Limb (tissue), 2 donors: Measurements from ENCODE around the gene SLC30A7.
A peak's percentile ranks its signal among the peaks of the same experiment; 100 is the strongest.

Experiments
- DNase-seq, 2 donors: peaks; one replicate each; pipeline ENCODE4 v3.0.0-alpha.2; 2016; ENCODE audit errors: extremely low spot score in 2 of 2

Gene SLC30A7

DNA sequence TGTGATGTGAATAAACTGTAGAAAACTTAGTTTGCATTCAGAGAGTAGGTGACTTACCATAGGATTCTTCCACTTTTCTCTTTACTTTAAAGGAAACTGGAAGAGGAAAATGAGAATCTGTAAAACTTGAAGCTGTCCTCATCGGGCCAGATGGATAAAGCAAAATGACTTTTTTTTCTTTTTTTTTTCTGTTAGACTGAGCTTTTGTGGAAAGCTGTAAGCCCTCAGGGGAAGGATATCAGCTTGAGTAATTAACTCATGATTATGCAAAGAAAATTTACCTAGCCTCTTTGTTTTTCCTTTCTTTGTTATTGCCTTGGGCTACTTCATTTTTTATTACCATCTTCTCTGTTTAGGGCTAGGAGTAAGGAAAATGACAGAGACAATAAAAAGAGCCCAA, 76.3 kb downstream of the SLC30A7 start:
- no peak for DNase-seq

DNA sequence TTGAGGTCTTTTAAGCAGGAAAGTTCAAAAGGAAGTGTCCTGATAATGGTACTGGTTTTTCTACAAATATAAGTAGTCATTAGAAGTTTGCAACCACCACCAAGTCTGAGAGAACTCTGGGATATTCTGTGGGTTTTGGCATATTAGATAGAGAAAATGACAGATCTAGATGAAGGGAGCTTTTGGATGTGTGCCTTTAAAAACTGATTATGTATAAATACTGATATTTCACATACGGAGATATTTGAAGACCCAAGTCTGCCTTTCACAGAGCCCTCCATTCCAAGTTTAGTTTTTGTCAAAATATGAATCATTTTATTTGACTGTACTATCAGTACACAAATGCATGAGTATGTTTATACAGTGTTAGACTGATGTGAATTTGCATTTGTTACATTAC, 81.0 kb downstream of the SLC30A7 start:
- no peak for DNase-seq

DNA sequence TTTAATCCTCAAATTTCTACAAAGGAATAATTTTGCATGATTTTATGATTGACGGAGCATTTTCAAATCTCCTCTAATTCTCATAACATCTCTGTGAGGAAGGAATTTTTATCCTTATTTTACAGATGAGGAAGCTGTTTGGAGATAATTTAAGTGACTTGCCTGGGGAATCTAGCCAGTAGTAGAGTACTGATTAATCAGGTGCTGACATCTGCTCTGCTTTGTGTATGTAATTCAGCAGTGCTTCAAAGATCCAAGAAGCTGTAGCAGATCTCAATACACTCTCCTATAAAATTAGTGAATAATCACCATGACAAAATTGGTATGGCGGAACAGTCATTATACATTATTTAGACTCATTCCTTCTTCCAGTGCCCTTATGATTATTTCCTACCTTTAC, 83.7 kb downstream of the SLC30A7 start:
- no peak for DNase-seq

DNA sequence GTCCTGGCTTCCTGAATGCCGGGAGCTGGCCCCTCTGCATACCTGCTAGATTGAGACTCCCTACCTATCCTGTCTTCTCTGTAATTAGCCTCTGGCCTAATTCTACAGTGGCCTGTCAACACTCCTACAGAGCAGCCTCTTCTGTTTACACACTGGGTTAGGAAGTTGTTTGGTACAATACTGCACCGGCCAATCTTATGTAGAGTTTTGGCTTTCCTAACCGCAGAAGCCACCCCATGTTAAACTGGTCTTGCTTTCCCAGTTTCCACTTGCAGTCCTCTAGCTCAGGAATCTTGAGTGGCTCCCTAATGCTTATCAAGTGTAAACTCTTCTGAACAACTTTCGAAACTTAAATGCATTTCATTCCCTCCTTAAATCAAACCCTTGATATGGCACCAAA, 86.9 kb downstream of the SLC30A7 start:
- DNase-seq, result no peak

DNA sequence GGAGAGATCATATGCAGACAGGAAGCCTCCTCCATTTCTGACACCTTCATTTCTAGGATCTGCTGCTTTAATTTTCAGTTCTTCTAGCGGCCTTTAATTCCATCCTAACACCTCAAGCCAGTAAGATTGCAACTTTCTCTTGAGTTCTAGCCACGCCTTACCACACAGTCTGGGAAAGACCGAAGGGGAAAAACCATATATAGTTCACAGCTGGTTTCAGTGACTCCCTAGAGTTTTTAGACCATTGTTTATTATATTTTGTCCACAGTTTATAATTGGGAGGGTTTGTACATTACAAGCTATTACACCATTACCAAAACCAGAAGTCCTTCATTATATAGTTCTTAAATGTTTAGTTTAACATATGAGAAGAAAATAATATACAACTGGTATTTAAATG, 92.2 kb downstream of the SLC30A7 start:
- DNase-seq, result no peak

DNA sequence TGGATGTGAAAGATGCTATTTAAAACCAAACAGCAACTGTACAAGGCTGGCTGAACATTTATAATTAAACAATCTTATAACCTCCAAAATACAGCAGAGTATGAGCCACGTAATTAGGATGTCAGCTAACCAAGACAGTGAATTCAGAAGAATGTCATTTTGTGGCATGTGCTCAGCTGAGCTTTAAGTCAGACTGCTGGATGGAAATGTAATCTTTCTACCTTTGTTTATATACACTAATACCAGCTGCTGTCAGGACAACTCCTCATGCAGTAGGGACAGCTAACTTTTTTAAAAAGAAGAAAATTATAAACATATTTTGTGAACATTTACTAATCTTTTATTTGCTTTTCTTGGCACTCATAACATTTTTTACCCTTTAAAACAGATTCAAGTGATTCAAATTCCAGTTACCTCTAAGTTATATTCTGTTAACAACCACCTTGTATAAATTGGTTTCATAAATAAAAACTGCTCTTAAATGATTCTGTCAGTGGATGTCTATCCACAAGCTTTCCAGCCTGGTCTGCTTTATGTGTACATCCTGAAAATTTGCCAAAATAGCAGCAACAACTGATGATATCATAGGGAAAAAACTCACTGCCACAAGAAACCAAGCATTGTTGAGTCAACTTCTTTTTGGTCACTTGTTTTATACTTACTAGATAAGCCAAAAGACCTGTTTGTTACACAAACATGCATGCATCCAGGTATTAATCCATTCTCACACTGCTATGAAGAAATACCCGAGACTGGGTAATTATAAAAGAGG, 93.6 kb downstream of the SLC30A7 start:
- no peak for DNase-seq

DNA sequence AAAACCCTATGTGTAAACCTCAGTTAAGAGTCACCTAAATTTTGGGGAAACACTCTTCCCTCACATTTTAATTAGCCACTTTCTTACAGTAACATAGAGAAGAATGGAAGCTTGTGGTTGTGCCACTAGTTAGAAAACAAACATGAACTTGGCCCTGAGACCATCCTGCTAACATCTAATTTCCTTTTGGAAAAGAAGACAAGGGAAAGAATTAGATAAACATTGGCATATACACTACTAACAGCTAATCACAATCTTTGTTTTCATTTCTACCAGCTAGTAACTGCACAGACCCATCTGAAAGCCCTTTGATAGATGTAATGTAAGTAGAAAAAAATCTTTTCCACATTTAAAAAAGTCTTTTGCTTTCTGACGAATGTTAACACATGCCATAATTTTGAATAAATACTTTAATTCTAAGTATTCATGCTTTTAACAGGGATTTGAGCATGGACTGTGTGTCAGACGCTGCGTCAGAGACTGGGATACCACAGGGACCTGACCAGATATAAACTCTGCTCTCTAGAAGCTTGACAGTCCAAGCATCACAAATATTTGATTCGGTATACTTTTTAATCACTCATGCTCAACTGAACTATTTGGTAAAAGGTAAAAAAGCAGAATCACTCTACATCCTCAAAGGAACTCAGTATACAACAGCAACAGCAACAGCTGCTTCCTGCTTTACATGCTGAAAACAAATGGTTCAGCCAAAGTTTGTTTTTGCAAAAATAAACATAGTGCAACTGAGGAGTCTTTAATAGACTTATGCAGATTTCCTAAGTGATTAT, 99.5 kb downstream of the SLC30A7 start:
- no peak for DNase-seq

DNA sequence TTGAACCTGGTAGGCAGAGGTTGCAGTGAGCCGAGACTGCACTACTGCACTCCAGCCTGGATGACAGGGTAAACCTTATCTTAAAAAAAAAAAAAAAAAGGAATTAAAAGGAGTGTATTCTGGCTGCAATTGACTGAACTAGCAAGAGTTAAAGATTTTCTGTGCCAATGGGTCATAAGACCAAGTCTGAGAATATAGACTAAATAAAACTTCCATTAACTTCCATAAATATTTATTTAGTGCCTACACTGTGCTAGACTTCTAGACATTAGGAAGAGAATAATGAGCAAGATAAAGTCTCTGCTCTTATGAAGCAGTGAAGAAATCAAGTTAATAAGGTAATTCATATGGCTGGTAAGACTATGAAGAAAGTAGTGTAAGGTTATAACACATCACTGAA, 102.5 kb downstream of the SLC30A7 start:
- DNase-seq, result no peak

DNA sequence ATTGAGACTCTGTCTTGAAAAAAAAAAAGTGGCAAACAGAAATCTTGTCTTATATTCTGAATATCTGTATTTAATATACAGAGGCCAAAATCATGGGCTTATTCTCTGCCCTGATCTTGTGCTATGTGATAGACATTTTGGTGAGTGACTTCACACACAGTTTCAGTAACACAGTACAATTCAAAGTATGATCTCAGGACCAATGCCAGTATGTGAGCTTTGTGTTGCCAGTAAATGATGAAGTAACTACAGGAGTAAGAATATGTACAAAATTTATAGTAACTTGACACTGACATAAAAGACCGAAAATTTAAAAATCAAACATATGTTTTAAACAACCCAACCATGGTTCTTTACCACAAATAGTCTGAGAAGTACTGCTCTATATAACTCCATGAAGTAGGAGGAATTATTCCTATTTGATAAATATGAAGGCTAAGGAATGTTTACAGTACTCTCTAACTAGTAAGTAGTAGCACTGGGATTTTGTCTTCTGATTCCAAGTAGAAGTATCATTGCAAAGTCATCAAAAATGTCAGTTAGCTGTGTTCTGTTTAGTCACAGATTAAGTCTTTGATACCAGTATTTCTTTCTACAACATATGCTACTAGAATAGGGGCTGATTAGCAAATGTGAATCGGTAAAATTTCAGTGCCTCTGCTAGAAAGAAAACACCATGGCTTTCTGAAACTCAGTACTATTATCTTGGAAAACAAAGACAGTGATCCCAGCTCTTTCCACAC, 104.4 kb downstream of the SLC30A7 start:
- no peak for DNase-seq

DNA sequence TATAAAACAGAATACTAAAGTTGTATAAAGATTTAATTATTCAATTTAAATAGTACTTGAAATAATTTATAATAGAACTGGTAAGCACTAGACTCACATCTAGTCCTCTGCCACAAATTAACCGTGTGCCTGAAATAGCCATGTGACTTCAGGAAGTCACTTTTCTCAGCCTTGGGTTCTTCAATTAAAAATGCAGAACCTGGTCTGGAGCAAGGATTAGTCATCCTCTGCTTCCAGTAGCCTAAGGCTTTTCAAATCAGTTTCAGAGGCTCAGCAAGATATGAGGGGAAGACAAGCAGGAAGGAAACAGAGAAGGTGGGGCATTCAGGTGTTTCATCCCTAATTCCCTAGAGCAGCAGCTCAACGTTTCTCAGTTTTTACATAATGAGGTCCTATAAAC, 106.7 kb downstream of the SLC30A7 start:
- no peak for DNase-seq

DNA sequence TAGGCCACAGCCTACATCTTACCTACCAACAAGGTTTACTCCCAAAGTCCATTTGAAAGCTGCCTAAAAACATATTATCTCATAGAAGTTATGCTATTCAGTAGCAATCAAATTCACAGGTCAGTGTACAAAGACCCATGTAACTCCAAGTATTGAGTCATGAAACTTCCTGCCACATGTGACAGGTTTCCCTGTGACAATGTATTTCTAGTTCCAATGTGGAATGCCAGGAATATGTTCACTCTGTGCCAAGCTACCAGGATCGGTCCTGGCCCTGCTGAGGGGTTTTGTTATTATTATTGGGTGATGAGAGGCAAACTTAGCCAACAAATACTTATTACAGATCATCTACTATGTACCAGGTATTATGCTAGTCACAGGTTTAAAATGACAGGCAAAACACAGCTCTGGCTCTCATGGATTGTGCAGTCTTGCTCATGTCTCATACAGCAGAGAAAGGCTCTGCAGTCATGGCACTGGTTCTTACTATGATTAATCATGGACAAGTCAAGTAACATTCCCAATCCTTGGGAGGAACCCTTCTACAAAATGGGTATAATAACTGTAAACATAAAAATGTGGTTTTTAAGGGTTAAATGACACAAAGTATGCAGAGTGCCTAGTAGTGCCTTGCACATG, 107.2 kb downstream of the SLC30A7 start:
- no peak for DNase-seq

DNA sequence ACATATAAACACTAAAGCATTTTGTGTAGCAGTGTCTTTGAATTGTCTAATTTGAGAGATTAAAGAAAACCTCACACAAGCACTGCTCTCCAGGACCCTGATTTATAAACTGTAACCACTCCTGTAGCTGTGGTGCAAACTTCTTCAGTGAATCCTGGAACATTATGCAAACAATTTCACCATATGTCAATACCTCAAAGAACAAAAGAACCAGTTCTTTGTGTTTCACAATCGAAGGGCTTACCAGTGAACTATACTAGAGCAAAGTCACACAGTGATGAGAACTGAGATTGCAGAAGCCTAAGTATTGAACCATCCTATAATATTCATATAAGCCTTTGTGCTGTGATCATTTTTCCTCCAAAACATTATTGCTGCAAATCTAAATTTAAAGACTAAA, 108.2 kb downstream of the SLC30A7 start:
- no peak for DNase-seq

DNA sequence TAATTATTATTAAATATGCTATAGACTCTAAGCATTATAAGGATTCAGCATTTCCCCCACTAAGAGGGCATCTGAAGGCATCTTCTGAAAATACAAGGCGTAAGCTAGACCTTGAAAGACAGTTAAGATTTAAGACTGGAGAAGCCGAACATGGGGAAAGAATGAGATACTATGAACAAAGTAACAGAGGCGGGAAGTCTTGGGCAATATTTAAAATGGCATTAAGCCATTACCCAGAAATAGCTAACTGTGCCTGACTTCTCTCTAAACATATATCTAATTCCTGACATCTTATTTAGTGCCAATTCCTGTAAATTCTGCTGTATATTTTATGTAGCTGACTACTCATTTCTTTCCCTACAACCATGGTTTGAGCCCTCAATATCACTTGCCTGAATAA, 108.8 kb downstream of the SLC30A7 start:
- no peak for DNase-seq

DNA sequence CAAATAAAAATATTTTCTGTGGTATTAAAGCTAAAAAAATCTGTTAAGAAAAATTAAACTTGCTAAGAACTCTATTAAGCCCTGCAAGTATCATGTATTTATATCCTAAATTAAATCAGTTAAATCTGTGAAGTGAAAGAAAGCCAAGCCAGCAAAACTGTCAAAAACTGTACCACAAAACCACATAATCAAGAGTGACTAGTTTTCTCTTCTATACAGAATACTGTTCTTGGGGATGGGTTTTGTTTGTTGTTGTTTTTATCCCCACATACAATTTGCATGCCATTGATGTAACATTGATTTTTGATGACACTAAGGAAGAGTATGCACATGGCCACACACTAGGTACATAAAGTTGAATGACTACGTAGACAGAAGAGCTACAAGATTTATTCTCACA, 109.3 kb downstream of the SLC30A7 start:
- no peak for DNase-seq

DNA sequence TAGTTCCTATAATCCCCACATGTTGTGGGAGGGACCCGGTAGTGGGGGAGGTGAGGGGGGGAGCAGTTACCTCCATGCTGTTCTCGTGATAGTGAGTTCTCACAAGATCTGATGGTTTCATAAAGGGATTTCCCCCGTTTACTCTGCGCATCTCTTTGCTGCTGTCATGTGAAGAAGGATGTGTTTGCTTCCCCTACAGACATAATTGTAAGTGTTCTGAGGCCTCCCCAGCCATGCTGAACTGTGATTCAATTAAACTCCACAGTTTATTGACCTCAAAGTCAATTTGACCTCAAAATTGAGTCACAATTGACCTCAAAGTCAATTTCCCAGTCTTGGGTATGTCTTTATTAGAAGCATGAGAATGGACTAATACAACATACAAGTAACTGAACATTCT, 110.0 kb downstream of the SLC30A7 start:
- no peak for DNase-seq

DNA sequence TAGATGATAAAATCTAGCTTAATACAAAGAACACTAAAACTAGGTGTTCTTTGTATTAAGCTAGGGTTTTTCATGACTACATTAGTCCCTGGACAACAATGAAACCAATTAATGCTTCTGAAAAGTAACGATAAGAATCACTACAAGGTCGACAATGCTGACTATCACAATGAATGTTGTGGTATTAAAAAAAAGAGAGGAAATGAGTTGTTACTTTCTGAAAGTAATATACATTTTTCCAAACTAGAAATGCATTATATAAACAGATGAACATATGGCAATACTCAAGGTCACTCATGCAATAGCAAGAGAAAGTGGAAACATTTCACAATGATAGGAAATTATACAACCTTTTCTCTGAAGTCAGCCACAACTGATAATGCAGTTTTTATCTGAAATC, 110.7 kb downstream of the SLC30A7 start:
- no peak for DNase-seq

DNA sequence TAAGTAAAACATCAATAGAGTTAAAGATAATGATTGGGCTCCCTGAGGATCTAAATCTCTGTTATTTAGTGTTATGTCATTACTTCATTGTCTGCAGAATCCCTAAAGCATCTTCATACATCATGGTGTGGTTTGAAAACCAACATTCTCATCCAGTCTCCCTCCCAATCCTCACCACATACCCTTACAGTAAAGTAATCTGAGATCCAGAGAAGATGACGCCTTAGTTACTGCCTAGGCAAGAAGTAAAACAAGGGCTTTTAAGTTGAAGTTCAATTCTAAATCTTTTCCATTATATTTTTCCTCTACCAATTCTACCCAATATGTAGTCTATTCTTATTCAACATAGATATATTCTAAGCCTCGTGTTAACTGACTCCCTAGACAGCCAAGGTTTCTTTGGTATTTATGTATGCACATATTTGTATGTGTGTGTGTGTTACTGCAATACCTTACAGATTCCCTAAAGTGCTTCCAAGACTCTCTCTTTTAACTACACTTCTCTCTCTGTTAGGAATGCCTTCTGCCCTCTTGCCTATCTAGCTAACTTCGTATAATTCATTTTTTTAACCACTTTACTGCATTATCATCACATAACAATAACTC, 112.4 kb downstream of the SLC30A7 start:
- no peak for DNase-seq

DNA sequence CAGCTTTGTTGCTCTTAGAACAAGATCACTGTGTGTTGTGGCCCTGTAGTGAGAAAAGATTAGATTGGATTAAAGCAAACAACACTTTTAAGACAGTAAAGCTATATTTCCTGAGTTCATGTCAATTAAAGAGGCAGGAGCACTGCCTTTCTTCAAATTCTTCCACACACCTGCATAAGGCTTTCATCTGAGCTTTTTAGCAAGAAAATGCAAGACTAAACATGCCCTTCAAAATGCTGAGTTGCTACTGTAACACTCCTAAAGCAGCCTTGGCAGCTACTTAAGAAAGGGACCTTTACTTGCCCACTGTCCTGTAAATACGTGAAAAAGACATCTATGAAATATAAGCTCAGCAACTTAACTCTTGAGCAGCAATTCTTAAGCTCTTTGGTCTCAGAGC, 117.9 kb downstream of the SLC30A7 start:
- DNase-seq, result no peak

DNA sequence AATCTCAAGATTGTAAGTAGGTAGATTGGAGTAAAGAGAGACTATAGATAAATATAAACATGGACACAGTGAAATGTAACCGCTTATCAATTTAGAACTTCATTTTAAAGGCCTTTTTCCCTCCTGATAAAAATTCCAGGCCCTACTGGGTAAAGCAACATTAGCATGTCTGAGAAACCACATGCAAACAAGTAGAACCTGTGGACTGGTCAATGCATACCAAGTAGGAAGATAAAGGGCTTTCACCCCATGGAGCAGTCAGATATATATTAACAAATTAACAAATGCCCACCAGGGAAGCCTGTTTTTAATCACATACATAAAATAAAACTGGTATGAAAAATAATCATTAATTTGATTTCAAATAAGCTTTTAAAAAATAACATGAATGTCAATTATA, 121.6 kb downstream of the SLC30A7 start:
- DNase-seq, result no peak

DNA sequence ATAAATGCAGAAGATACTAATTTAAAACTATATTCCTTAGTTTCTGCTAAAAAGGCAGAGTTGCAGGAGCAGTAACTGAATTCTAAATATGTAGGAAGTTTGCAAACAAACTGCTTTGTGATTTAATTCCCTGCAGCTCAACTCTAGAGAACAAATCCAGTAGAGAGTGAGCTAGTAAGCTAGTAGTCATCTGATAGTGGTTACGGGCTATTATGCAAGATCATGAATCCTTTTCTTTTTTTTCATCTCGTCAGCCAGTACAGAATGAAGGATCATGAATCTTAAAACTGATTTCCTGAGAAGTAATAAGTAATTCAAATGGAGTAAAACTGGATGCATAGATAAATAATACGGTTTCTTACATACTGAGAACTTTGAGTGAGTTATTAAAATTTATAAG, 126.4 kb downstream of the SLC30A7 start:
- DNase-seq, result no peak

DNA sequence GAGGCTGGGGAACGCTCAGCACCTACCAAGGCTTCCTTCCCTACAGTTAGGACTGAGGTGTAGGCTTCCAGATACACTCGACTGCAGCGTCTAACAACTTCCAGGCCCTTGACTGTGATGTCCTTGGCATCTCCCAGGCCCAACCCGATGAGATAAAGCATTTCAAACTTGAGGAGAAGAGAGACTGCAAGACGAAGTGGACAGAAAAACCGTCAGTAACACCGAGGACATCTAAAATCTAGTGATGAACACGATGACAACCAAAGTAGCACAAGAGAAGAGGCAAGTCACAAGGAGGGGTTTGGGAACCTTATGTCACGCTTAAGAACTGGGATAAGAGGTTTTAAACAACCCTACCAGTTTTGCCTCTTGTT, 129.4 kb downstream of the SLC30A7 start:
- peak in 1 of 2 donors; percentile 53 for DNase-seq
